HG02943 (cell line): Measurements from ENCODE around the gene UBR2.
A peak's percentile ranks its signal among the peaks of the same experiment; 100 is the strongest.
"Not testable (repeated sequence)": the region's sequence is repeated elsewhere in the genome, so short reads cannot be mapped to it uniquely, and the experiment has no call there.

Experiments used
- ATAC-seq: cut with Tn5 transposase; IDR thresholded peaks from one replicate; pipeline ENCODE4 v1.9.1; 2021; ENCODE audit warnings: mild to moderate bottlenecking, low read depth, moderate library complexity; ENCODE audit not compliant: unreplicated experiment

The UBR2 gene

DNA sequence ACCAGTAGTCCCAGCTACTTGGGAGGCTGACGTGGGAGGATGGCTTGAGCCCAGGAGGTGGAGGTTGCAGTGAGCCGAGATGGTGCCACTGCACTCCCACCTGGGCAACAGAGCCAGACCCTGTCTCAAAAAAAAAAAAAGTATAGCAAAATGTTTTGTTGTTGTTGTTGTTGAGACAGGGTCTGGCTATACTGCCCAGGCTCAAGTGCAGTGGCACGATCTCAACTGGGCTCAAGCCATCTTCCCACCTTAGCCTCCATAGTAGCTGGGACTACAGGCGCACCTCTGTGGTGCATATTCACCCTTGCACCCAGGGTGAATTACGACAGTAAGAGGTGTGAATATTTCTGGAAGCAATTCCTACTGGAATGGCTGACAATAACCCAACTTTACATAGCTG, 11.4 kb upstream of the UBR2 start:
- no peak for ATAC-seq

DNA sequence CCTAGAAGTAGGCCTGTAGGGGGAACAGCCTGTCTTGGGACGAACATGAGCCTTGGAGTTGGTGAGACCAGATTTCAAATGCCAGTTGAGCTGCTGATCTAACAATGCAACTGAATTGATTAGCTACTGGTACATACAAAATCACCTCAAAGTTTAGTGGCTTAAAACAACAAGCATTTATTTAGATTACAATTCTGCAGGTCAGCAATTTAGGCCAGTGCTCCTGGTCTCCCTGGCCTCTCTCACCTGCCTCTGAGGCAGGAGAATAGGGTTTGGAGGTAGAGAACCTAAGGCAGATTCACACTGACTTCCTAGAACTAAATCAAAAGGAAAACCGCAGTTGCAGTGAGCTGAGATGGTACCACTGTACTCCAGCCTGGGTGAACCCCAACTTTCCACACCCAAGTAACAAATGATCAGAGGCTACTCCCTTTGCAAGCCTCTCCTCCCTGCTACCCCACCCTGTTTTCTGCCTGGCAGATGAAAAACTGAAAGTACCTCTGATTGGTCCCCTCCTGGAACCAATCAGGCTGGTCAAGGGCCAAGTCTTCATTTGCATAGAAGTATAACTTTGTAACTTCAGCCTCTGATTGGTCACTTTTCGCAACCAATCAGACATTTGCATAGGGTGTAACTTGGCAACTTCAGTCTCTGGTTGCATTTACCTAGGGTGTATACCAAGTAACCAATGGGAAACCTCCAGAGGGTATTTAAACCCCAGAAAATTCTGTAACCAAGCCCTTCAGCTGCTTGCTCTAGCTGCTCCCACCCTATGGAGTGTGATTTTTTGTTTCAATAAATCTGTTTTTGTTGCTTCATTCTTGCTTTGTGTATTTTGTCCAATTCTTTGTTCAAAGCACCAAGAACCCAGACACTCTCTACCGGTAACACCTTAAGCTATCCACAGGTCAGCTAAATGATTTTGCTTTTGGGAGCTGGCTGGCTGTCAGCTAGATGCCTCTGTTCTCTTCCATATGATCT, 8.1 kb upstream of the UBR2 start:
- no peak for ATAC-seq

DNA sequence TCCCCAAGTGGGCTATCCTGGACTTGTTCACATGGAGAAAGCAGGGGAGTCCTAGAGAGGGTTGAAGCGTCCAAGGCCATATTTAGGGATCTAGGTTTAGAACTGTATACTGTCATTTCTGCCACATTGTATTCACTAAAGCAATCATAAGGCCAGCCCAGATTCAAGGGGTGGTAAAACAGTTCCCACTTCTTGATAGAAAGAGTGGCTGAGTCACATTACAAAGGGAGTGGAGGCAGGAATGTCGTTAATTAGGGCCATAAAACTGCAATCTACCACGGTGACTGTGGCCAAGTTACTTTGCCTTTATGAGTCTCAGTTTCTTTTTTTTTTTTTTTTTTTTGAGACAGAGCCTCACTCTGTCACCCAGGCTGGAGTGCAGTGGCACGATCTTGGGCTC, 7.4 kb upstream of the UBR2 start:
- ATAC-seq, result no peak

DNA sequence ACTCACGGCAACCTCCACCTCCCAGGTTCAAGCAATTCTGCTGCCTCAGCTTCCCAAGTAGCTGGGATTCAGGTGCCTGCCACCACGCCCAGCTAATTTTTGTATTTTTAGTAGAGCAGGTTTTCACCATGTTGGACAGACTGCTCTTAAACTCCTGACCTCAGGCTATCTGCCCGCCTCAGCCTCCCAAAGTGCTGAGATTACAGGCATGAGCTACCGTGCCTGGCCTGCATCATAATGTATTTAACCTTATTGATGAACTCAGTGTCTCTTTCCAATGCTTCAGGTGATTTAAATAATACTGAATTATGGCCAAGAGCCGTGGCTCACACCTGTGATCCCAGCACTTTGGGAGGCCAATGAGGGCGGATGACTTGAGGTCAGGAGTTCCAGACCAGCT, 4.6 kb upstream of the UBR2 start:
- not testable (repeated sequence) for ATAC-seq

DNA sequence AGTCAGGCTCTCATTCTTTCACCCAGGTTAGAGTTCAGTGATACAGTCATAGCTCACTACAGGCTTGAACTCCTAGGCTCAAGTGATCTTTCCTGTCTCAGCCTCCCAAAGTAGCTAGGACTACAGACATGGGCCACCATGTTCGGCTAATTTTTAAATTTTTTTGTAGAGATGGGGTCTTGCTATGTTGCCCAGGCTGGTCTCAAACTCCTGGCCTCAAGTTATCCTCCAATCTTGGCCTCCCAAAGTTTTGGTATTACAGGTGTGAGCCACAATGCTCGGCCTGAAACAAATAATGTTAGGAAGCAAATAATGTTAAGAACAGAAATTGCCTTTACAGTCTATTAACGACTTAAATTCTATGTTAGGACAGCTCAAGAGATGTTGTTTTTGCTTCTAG, 1.8 kb upstream of the UBR2 start:
- ATAC-seq, result no peak

DNA sequence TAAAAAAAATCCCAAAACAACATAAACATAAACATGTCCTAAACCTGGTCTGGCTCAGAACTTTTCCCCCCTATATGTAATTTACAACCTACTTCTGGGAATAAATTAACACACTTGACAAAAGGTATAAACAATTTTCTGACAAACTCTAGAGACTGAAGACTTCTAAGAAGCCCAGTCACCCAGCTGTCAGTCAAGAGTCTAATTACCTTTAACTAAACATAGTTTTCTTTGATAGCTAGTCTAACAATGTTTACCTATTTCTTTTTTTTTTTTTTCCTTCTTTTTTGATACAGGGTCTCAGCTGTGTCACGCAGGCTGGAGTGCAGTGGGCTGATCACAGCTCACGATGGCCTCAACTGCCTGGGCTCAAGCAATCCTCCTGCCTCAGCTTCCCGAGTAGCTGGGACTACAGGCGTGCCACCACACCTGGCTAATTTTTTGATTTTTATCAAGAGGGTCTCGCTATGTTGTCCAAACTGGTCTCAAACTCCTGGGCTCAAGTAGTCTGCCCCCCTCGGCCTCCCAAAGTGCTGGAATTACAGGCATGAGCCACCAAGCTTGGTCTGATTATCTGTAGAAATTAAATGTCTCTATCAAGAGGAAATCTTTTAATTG, 932 bp upstream of the UBR2 start:
- no peak for ATAC-seq

DNA sequence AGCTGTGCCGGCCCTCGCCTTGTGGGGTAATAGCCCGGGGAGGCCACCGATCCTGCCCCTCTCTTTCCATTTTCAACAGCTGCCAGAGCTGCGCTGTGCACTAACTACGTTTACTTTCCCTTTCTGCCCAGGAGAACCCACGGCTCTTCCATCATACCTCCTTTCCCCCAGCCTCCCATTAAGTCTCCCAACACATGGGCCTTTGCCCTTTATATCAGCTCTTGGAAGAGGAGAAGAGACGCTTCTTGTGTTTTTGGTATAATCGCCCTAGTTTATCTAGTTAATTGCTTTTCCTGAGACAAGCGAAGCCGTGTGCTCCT, 637 bp downstream of the UBR2 start:
- no peak for ATAC-seq

DNA sequence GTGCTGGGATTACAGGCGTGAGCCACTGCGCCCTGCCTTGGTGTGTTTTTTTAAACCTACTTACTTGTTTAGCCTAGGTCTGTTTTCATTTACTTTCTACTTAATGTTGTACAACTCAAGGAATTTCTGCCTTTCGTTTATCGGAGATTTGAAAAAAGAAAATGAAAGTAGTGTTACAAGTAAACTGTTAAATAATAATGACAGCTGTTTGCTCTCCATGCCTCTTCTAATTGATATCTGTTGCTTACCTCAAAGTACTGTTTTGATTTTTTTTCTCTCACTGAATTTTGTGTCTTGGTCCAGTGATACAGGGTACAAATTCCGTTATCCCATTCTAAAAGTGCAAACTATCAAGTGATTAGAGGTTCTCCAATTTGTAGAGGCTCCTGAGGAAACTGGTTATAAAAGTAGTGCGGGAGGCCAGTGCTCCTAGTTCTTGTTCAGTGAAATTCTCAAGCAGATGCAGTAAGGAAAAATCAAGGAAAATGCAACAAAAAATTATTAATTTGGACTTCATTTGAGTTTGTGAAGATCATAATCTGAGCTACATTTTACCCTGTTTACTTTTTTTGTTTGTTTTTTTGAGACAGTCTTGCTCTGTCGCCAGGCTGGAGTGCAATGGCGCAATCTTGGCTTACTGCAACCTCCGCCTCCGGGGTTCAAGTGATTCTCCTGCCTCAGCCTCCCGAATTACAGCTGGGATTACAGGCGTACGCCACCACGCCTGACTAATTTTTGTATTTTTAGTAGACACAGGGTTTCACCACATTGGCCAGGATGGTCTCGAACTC, 2.2 kb downstream of the UBR2 start:
- ATAC-seq, result no peak

DNA sequence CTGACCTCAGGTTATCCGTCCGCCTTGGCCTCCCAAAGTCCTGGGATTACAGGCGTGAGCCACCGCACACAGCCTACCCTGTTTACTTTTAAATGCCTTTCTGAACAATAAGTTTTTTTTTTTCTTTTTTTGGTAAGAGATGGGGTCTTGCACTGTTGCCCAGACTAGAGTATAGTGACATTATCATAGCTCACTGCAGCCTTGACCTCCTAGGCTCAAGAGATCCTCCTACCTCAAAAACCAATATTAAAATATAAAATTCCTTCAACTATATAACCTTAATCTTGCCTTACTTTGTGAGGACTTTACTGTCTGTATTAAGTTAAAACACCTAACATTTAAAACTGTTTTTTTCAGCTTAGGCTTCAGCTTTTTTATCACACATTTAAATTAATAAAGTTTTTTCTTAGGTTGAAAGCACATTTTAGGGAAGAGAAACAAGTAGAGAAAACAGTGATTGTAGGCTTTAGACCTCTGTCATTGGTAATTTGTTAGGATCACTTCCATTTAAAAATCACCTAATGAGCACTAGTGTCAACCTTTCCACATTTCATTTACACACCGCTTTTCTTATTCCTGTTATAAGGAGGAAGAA, 2.9 kb downstream of the UBR2 start:
- ATAC-seq, result no peak

DNA sequence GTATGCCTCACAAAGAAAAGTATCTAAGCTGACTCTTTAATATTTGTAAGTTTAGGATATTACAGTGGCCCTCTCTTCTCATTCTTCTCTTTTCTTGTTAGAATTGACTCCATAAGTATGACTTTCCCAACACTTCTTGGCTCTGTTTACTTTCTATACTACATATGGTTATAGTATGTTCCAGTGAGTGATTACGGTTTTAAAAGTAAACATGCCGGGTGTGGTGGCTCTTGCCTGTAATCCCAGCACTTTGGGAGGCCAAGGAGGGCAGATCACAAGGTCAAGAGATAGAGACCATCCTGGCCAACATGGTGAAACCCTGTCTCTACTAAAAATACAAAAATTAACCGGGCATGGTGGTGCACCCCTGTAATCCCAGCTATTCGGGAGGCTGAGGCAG, 3.4 kb downstream of the UBR2 start:
- ATAC-seq, result not testable (repeated sequence)

DNA sequence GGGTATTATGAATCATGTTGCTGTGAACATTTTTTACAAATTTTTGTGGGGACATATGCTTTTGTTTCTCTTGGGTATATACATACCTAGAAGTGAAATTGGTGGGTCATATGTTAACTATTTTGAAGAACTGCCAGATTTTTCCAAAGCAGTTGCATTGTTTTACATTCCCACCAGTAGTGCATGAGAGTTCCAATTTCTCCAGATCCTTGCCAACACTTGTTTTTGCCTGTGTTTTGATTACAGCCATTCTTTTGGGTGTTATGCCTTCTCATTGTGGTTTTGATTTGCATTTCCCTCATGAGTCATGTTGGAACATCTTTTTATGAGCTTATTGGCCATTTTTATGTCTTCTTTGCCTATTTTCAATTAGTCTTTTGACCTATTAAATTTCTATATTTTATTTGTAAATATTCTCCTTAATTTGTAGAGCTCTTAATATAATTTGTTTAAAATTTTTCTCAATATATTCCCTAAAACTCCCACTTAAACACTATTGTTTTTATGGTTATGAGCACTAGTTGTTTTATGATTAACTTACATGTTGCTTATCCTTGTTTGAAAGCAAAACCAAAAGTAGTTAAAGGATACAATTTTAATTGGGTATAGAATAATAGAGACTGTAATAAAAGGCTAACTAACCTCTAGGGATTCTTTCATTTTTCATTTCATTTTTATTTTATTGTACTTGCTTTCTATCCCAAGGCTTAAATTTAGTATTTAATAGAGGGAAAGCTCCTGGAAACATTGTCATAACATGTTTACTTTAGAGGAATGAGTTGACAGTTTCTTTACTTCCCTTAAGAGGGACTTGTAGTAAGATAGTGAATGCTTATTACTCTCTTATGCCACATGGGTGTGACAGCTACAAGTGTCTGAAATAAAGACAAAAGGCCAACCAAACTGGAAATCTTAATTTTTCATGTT, 5.5 kb downstream of the UBR2 start:
- ATAC-seq, result no peak

DNA sequence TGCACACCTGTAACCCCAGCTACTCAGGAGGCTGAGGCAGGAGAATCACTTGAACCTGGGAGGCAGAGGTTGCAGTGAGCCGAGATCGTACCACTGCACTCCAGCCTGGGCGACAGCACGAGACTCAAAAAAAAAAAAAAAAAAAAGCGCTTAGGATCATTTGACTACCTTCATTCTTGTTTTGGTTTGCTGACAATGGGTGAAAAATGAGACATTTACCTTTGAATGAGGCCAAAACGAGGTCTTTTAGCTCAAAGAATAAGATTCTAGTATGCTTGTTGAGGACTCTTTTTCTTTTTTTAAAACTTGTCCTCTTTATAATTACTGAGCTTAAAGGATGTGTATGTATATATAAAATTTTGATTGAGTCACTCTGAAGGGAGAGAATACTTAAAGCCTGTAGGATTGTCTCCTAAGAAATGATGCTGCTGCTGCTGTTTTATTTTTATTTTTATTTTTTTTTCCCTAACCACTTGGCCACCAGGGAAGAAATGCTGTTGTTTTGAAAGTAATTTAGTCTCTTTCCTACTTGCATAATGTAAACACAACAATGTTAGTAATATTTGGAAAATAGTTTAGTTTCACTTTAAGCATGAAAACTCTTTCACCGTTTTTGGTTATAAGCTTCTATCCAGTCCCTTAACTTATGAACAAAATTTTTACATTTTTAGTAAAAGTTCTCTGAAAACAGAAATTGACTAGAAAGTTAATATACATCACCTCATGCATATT, 7.9 kb downstream of the UBR2 start:
- no peak for ATAC-seq

DNA sequence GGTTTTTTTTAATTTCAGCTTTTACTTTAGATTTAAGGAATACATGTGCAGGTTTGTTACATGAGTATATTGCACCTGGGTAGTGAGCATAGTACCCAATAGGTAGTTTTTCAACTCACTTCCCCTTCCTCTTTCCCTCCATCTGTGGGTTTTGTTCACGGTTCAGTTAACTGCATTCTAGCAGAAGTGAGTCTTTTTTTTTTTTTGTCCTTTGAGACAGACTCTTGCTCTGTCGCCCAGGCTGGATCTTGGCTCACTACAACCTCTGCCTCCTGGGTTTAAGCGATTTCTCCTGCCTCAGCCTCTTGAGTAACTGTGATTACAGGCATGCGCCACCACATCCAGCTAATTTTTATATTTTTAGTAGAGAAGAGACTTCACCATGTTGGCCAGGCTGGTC, 8.7 kb downstream of the UBR2 start:
- peak; percentile 81 for ATAC-seq

DNA sequence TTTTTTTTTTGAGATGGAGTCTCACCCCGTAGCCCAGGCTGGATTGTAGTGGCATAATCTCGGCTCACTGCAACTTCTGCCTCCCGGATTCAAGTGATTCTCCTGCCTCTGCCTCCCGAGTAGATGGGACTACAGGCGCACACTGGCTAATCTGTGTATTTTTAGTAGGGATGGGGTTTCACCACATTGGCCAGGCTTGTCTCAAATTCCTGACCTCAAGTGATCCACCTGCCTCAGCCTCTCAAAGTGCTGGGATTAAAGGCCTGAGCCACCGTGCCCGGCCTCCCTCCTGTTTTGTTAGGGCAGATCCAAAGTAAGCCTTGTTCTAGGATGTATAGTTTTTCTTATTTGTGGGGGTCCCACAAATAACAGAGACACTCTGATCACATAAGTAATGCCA, 12.7 kb downstream of the UBR2 start:
- not testable (repeated sequence) for ATAC-seq

DNA sequence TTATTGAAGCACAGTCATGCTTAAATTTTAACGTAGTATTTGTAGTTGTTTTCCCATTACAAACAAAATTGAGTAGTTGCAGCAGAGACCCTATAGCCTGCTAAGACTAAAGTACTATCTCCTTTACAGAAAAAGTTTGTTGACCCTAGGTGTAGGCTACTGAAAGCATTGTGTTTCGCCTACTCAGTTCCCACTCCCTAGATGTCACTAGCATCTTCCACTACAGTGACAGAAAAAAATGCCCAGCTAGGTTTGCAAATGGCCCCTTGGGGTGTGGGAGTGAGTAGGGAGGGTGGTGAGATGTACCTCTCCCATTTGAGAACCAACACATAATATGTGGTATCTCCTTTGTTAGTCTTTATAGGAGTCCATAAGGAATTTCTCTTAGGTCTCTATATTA, 34.5 kb downstream of the UBR2 start:
- no peak for ATAC-seq

DNA sequence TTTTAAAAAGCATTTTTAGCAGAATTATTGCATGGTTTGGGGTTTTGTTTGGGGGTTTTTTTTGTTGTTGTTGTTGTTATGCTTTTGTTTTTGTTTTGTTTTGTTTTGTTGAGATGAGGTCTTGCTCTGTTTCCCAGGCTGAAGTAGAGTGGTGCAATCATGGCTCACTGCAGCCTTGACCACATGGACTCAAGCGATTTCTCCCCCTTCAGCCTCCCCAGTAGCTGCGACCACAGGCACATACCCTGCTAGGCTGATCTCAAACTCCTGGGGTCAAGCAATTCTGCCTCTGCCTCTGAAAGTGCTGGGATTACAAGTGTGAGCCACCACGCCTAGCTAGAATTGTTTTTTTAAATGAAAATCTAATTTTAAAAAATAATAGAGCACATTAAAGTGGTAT, 35.7 kb downstream of the UBR2 start:
- ATAC-seq, result no peak

DNA sequence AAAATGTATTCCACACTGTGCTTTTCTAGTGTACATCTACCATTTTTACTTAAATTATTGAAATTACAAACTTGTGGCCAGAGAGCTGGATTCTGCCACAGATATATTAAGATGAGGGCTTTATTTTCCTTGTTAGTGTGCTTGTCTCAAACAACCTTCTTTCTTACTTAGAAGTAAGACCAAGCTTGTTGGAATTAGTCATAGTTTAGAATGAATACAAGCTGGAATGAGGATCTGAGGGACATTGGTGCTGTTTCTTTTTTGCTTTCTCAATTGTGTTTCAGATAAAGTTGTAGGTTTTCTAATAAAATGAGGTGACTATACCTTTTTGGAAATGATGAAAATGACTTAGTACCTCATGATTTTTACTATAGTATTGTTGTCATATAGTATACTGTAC, 40.3 kb downstream of the UBR2 start:
- ATAC-seq, result no peak

DNA sequence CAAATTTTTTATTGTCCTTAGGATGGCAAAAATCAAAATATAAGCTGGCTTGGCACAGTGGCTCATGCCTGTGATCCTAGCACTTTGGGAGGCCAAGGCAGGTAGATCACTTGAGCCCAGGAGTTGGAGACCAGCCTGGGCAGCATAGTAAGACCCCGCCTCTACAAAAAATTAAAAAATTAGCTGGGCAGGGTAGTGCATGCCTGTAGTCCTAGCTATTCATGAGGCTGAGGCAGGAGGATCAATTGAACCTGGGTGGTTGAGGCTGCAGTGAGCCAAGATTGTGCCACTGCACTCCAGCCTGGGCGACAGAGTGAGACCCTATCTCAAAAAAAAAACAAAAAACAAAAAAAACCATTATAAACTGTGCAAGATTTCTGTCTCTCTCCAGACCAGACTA, 40.9 kb downstream of the UBR2 start:
- not testable (repeated sequence) for ATAC-seq

DNA sequence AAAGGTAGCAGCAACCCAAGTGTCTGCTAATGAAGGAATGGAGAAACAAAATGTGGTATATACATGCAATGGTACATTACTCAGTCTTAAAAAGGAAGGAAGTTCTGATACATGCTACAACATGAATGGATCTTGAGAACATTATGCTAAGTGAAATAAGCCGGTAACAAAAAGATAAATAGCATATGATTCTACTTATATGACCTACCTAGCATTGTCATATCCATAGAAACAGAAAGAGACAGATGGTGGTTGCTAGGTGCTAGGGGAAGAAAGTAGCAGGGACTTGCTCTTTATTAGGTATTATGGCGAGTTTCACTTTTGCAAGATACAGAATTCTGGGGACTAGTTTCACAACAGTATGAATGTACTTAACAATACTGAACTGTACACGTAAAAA, 46.6 kb downstream of the UBR2 start:
- ATAC-seq, result no peak
